Hematopoietic multipotent progenitor cell (in vitro differentiated cells): ENCODE data around the gene SPTB. TPM values are rescaled to one million over a fixed set of nuclear protein-coding genes. Genes with fewer than 3 reads are reported as not detected.

ENCODE experiments used
- DNase-seq, 3 donors: peaks; one replicate each; pipeline ENCODE4 v3.0.0-alpha.2; 2011 to 2015; ENCODE audit warnings: low read depth in 2 of 3, low spot score in 2 of 3
- total RNA-seq: library from RNA; depleted of rRNA; stranded (reverse); fragments of >200 nt; gene quantifications from one replicate; pipeline ENCODE4 v1.2.3, GENCODE V29; 2012

Gene SPTB
- total RNA-seq, 1 donor: 0.81 TPM

DNA sequence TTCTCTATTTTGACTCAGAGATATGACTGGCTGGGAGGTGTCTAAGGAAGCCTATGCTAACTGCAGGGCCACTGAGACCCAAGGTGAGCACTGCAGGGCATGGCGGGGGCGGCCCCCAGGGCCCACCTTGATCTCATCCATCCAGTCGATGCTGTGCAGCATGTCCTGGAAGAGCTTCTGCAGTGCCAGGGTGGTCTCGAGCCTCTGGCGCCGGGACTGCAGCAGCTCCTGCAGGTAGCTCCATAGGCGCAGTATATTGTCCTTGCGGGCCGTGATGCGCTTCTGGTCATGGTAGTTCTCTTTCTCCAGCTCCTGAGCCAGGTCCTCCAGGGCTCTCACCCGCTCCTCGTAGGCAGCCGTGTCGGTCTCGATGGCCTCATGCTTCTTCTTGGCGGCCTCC lies 84.5 kb downstream of the SPTB start:
- DNase-seq: no peak

DNA sequence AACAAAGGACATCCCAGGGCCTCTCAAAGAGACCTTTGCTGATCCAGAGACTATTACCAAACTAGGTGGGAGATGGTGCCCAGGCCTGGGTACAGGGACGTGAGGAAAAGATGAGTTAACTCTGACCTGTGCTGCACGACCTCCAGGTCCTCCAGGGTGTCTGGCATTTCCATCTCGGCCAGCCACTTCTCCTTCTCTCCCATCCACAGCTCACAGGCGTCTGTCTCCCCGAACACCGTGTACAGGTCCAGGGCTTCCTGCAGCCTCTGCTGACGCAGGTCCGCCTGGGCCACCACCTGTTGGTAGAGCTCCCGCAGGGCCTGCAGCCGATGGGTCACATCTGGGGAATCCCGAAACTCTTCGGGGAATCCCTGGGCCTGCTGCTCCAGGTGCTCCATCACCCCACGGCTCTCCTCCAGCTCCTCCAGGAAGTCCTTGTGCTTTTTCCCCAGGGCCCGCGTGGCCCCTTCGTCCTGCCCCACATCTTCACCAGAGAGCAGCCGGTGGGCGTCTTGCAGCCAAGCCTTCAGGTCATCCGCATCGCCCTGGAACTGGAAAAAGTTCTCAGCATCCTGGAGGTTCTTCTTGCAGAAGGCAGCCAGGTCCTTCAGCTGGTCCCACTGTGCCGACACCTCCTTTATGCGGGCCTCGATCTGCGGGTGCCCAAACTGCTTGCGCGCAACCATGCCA lies 86.7 kb downstream of the SPTB start:
- DNase-seq: no peak

DNA sequence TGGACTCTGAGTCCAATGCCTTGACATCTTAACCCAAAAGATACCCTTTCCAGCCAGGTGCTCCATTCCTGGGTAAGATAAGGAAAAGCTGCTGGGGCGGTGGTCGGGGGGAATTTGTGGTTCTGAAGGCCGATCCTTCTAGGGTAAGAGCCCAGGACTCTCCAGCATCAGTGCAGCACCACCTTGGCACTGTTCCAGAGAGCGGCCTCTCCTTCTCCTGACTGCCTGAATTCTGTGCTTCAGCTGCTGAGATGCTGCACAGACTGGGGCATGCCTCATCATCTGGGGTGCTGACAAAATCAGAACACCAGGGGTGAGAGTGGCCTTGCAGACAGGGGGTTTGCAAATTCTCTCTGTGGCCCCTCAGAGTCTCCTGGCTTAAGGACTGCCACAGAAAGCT lies 87.5 kb downstream of the SPTB start:
- DNase-seq: no peak

DNA sequence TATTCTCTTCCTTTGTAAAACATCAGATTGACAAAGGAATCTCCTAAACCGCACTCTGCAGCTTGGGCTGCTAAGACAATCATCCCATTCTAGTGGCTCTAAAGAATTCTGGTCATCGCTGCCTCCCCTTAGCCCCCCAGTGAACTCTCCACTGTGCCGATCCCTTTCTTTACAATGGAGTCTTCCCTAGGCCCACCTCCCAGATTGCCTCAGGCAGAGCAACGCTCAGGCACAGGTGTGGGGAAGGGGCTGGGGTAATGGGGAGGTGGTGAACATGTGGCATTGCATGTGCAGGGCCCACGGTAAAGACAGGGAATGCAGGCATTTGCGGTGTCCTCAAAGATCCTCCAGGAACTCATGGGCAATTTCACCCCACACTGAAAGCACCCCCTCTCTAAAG lies 89.2 kb downstream of the SPTB start:
- no peak for DNase-seq

DNA sequence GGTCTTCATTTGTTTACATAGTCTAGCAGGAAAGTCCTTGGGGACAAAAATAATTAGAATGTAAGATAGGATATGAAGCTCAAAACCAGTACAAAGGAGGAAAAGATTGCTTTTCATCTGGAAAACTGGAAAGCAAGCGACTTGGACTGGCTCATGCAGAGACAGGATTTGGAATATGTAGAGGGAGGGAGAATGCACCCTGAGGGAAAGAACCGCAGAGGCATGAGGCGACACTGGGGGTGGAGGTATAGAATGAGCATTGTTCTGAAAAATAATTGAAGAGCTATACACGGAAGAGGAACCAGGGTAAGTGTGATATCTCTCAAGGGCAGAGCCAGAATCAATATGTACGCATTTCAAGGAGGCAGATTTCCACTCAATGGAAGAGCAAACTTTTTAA lies 90.0 kb downstream of the SPTB start:
- DNase-seq: no peak

DNA sequence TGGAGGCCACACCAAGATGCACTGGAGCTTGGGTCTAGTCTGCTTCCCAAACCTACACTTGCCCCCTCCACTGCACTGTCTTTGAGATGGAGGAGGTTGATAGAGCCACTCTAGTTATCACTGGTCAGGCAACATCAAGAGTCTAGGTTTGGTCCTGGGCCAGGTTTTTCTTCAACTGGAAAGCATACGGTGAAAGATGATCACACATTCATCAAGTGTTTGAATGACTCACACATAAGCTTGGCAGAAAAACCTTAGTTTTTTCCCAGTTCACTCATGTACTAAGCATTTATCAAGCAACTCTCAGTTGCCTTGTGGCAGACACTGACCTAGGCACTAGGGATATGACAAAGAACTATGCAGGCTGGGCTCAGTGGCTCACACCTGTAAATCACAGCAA lies 91.0 kb downstream of the SPTB start:
- DNase-seq: no peak

DNA sequence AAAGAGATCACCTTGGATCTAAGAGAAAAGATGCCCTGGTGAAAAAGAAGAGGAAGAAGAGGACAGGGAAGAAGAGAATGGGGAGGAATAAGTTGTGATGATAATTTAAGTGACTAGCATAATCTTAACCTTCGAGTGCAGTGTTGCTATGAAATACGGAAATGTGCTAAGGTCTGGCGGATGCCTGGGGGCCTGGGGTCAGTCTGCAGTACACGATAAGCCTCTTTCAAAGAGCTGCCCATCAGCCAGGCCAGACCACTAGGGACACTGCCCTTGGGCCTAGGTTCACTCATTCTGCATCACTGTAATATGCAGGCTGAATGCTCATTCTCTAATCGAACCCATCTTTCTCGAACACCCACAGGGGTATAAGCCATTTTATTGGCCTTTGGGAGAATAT lies 92.1 kb downstream of the SPTB start:
- DNase-seq: no peak

DNA sequence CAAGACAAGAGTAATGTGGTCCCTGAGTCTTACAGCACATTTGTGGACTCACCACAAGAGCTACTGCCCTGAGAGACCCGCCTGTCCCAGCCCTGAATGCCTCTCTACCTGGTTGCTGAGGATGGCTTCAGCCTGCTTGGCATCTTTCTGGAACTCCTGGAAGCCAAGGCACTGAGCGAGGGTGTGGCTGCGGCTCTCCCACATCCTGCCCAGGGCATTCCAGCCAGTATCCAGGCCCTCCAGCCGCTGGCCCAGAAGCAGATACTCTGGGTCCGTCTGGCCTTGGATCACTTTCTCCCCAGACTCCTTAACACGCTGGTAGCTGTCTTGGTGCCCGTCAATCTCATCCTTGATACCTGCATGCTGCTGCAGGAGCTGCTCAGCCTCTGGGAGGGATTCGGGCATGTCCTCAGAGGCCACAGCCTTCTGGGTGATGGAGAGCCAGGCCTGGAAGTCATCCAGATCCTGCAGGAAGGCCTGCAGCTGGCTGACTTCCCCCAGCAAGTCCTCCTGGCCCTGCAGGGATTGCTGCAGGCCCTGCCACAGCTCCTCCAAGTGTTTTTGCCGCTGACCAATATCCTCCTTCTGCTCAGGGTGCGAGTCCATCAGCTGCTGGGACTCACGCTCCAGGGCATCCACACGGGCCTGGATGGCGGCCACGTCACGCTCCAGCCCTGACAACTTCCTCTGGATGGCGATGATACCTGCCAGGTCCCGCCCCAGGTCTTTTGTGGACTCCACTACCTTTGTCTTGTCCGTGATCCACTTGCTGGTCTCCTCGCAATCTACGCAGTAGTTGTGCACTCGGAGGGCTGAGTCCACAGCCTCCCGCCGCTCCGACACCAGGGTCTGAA lies 93.2 kb downstream of the SPTB start:
- no peak for DNase-seq

DNA sequence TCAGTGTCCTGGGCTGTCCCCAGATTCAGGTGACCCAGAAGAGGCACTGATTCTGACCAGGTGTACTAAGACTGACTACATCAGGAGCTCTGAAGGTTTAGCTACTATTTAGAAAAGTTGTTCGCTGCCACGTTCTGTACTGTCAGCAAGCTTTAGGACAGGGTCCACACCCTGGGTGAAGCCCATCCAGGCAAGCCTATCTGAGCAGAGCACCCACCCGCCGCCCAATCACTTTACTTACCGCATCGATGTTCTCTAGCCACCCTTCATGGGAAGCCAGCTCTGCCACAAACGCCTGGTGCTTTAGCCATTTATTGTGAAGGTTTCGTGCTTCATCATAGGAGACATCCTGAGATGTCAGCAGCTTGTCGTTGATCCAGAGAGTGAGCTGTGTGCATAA lies 95.7 kb downstream of the SPTB start:
- DNase-seq: no peak

DNA sequence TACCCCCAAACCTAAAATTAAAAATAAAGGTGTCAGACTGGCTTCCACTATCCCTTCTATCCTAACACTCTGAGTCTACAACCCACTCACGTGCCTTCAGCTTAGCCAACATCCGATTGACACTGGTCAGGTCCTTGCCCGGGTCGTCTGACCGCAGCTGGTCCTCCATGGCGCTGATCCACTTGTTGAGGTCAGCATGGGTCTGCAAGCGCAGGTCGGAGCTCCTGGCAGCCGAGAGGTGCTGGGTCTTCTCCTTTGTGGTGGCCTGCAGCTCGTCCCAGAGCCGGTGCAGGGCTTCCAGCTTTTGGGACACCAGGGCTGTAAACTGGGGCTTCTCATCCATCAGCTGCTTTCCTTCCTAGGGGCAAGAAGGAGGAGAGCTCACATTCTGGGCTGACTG lies 97.5 kb downstream of the SPTB start:
- DNase-seq: no peak

DNA sequence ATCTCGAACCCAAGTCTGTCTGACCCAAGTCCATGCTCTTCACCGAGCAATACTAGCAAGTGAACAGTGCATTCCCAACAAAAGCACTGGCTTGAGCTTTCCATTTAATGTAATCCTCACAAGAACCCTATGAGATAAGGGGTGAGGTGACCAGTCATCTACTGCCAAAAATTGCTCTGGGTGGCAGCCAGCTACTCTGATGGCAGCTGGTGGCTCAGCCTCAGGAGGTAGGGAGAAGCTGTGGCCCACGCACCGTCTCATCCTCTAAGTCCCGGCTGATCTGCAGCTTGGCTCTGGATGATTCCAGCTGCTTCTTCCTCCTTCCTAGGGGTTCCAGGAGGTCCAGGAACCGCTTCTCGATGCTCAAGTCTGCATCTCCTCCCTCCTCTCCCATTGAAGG lies 100.2 kb downstream of the SPTB start:
- no peak for DNase-seq

DNA sequence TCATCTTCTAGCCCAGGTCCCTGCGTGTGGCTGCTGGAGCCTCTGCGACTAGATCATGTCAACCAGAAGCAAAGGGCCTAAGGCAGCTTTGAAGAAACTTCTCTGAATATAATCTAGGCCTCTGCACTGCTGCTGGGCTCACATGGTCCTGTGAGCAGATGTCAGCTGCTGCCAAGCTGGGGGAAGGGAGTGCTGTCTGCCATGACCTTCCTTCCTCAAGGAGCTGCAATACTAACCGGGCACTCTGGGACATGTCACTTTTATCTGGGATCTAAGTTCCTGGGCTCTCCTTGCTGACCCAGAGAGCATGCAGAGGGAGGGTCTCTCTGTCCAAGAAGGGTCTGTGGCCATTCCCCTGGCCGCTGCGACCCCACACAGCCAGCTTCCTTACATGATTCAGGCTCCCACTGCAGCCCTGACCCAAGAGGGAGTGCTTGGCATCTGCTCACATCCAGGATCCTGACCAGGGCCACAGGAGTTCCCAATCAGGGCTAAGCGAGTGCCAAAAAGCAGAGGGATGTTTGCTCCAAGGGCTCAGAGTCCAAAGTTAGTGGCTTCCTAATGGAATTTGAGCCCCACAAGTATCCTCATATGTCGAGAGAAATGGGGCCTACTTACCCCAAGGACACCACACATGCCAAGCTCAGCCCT lies 101.5 kb downstream of the SPTB start:
- no peak for DNase-seq

DNA sequence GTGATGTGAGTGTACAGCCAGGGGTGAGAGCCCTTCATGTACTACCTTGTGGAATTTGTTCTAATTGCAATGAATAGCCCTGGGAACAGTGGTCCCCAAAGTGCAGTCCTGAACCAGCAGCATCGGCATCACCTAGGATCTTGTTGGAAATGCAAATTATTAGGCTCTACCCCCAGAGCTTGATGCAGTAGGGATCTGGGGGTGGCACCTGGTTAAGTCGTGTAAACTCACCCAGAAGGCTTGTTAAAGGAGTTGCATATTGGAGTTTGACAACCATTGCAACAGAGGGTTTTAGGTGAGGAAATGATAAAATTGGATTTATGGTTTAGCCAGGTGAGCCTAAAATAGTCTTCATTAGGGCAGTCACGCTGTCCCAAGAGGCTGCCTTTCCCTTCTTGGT lies 102.2 kb downstream of the SPTB start:
- DNase-seq: no peak

DNA sequence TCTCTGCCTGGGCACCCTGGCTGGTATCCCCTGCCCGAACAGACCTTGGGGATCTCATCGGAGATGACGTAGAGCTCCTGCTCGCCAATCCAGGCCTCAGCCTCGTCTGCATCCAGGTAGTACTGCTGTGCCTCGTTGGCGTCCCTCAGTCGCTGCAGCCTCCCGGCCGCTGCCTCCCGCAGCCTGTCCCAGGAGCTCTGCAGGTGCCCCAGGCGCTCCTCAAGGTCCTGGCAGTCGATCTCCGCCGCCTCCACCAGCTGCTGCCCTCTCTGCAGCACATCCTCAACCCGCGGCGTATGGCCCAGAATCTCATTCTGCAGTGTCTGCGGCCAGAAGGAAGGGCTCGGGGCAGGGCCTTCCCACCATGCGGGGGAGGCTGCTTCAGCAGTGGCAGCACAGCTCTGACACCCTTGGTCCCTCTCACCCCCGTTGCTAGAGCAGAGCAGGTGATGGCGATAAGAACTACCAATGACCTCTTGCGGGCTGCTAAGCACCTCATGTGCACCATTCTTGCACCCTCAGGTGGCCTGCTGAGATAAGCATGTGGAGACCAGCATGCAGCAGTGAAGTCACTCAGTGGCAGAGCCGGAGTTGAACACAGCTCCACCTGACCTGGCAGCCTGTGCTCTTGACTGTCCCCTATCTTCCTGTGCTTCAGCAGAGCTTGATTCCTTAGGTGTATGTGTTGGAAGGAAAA lies 104.5 kb downstream of the SPTB start:
- DNase-seq: no peak

DNA sequence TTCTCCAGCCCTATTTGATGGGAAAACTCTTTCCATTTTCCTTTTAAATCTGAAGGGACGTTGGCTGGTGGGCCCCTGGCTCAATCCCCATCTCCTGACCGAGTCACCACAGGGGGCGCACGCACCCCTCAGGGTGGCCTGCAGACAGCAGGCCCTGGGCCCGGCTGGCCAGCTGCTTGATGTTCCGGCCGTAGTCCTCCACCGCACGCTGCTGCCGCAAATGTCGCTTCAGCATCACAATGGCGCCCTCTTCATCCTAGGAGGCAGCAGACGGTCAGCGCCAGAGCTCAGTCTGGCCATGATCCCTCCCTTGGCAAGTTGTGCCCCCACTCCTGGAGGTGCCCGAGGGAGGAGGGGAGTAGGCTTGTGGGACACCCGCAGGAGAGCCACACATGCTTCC lies 105.4 kb downstream of the SPTB start:
- no peak for DNase-seq

DNA sequence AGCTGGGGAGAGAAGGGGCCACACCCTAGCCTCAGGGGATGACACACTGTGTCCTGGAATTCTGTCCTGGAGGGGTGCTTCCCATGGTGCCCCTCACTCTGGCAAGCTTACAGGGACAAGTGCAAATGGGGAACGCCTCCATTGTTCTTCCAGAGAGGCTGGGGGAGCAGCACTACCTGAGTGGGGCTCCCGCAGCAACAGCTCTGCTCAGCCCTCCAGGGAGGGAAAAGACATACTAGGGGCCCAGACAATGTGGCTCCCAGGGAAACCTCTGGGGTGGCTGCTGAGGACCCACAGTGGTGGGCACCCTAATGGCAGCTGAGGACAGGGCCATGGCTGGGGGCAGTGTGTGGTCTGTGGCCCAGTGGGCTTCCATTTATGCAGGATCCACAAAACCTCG lies 106.1 kb downstream of the SPTB start:
- DNase-seq: no peak

DNA sequence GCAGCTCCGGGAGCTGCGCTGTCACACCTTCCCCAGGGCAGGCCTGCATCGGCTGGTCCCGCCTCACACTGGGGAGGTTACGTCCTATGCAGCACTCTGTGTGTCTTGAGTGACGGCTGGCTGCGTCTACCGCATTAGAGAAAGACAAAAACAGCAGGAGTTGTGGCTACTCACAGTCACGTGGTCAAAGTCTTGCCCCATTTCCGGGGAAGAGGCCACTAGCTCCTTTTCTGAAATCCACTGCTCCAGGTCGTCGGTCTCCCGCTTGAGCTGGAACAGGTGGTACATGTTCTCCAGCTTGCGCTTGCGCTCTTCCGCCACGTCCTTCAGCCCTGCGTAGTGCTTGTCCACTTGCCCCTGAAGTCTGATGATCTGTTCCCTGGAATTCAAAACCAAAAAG lies 106.7 kb downstream of the SPTB start:
- DNase-seq: no peak

DNA sequence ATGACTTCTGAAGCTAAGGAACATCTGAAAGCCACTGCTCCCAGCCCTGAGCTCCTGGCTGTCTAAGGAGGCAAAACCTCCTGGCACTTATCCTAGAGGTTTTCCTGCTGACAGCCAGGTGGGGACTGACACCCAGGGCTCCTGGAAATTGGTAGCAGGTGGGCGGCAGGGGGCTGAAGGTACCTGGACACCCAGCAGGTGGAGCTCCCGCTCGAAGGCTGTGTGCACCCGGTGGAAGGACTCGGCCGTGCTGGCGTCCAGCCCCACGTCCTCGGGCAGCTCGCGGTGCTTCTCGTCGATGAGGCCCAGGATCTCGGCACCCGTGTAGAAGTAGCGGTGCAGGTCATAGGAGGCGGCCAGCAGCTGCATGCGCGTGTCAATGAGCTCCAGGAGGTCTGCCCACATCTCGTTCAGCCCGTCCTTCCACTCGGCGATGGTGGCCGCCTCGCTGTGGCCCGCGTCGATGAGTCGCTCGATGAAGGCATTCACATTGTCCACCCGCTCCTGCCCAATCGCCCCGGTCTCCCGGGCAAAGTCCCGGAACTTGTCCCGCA lies 107.2 kb downstream of the SPTB start:
- no peak for DNase-seq

DNA sequence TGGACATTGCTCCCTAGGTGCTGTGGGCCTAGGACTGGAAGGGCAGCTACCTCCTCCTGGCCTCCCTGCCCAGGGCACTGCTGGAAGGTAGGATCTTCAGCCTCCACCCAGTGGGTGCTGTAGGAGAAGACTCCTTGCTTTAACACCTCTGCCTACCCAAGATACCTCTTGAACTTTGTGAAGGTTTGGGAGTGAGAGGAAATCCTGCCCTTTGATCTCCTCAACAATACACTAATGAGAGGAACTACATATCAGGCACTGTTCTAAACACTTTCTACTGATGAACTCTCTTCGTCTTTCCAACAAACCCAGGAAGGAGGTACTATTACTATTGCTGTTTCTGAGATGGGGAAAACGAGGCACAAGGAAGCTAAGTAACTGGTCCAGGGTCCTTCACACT lies 108.5 kb downstream of the SPTB start:
- no peak for DNase-seq

DNA sequence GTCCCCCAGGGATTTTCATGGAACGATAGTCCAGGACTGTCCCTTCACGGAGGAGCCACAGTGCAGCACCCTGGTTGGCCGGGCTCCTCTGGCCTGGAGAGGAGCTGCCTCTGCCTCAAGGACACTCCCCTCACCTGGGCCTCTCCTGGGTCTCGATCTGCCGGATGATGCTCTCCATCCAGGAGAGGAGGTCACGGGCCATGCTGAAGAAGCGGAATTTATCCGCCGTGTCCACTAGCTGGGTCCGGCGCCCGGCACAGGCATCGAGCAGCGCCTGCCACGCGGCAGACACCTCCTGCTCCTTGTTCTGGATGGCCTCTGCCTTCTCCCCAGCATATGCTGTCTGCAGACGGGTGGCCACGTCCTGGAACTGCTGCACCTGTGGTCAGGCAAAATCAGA lies 109.0 kb downstream of the SPTB start:
- DNase-seq: no peak
